GM19025 (cell line): Measurements from ENCODE around the gene IL17B.

Experiments used
- ATAC-seq: cut with Tn5 transposase; IDR thresholded peaks from one replicate; pipeline ENCODE4 v1.9.1; 2021; ENCODE audit warnings: mild to moderate bottlenecking, low read depth, moderate library complexity; ENCODE audit not compliant: unreplicated experiment

IL17B gene

DNA sequence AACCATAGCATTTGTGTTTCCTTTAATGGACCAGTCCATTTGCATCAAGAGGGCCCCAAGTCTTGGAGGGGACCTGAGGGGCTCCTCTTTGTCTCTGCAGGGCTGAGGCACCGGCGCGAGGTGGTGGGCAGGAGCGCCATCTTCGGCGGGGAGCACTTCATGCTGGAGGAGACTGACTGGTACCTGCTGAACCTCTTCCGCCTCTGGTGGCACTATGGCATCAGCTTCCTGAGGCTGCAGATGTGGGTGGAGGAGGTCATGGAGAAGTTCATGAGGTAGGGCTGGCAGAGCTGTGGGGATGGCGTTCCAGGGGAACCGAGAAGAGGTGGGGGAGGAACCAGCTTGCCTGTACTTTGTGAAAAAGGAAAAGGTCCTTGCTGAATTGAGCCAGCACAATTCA is 15.2 kb downstream of the IL17B start:
- ATAC-seq = no peak

DNA sequence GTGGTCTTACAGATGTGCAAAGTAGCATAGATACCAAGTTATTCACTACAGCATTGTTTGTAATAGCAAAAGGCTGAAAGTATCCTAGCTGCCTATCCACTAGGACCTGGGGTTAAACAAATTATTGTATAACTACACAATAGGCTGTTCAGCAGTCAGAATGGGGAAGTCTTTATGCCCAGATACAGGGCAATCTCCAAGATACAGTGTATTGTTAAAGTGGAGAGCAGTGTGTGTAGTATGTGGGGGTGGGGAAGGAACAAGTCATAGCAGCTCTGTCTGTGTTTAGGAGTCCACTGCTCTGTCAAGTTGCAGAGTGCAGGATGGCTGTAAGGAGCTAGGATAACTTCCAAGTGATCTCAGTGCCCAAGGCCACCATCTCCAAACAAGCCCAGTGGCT is 15.7 kb downstream of the IL17B start:
- ATAC-seq = no peak

DNA sequence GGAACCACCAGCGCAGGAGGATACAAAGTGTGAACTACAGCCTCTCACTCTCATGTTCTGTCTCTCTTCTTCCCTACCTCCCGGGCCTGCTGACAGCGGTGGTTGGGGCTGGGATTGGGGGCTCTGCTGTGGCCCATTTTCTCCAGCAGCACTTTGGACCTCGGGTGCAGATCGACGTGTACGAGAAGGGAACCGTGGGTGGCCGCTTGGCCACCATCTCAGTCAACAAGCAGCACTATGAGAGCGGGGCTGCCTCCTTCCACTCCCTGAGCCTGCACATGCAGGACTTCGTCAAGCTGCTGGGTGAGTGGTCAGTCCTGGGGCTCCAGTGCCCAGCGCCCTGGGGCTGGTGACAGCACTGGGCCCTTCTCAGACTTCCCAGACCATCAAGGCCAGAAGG is 16.6 kb downstream of the IL17B start:
- ATAC-seq = no peak

DNA sequence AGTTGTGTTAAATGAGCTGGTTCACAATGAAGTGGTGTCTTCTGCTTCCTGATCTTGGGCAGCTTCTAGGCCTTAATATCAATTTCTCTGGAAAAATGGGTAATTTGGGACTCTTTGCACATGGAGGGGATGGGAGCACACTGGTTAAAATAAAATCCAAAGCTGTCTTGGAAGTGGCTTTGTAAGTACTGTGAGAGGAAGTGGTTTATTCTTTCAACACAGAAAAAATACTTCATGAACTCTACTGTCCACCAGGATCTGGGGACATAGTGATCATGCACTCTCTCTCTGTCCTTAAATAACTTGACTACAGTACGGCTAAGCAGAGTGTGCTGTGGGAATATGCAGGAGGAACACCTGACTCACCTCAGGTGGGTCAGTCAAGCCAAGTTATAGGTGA is 18.8 kb downstream of the IL17B start:
- ATAC-seq = no peak

DNA sequence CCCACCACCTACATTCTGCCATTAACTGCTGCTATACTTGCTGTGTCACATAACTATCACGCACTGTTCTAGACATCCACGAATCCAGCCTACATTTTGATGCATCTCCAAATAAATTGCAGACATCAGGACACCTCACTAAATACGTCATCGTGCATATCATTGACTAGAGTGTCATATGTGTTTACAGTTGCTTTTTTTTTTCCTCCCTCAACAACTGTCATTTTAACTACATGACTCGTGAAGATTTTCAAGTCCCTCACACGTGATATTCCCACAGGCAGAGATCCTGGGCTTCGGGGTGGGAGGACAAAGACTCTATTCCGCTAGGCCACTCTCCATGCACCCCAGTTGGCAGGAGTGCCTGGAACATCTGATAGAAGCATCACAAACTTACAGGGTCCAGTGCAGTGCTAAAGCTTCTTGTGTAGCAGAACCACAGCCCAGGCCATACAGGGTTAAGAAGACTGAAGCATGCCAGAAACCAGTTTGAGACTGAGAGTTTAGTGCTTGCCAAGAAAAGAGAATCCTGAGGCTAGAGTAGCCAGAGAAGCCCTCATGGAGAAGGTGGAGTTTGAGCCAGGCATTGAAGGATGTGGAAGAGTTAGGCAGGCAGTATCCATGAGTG is 20.1 kb downstream of the IL17B start:
- no peak for ATAC-seq

DNA sequence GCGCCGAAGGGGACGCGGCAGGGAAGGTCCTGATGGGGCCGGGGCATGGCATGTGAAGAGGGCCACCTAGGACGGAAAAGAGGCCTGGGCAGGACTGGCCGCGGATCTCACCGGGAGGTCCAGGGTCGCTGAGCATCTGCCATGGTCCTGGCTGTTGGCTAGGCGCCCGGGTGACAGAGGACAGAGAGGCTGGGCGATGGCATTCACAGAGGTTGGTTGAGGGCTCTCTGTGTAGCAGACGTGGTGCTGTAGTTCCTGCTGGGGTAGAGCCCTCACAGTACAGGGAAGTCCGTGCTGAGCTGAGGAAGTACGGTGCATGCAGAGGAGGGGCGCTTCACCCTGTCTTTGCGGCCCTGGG is 20.8 kb downstream of the IL17B start:
- peak; percentile 1 for ATAC-seq

DNA sequence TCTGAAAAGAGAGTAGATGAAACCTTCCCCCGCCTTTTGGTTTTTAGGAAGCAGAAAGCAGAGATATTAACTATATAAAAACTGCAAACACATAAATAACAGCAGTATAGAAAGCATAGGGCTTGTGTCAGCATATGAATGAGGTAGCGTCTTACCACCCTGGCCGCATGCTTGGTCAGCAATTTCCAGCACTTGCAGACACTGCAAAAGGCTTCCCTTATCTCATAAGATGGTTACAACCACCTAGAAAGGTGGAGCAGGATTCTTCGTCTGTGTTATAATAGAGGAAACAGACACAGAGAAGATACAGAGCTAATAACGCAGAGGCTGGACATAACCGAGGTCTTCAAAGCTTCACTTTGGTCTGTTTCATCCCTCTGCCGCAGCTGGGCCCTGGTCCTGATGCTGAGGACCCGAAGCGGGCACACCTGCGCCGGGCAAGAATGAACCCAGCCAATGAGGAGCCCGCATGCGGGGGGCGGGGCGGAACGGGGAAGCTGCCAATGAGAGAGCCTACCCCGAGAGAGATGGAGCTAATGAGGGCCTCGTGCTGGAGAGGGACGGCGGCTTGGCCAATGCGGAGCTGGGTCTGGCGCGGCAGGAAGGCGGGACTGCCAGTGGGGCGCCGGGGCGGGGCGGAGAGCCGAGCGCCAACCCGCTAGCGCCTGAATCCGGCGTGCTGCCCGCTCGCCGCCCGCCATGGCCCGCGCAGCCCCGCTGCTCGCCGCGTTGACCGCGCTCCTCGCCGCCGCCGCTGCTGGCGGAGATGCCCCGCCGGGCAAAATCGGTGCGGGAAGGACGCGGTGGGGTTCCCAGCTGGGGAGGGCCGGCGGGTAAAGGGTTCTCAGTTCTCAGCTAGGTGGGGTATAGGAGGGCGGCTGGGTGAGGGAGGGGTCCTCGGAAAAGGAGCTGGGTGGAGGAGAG is 21.5 kb downstream of the IL17B start, which contains the start of gene PCYOX1L:
Gene PCYOX1L (plus strand): TSS at position 677 of the 924 bp plus-strand sequence. CDS start 23 bp downstream, at position 700.
- peak; percentile 99 for ATAC-seq

DNA sequence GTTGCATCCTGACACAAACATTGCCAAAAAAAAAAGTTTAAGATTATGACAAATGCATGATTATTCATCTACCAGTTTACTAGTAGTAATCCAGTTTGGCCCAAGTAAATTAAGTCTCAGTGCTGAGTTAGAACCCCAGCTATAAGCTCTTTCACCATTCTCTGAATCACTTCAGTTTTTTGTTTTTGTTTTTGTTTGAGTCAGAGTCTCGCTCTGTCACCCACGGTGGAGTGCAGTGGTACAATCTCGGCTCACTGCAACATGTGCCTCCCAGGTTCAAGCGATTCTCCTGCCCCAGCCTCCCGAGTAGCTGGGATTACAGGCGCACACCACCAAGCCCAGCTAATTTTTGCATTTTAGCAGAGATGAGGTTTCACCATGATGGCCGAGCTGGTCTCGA is 22.7 kb downstream of the IL17B start:
- ATAC-seq = no peak

DNA sequence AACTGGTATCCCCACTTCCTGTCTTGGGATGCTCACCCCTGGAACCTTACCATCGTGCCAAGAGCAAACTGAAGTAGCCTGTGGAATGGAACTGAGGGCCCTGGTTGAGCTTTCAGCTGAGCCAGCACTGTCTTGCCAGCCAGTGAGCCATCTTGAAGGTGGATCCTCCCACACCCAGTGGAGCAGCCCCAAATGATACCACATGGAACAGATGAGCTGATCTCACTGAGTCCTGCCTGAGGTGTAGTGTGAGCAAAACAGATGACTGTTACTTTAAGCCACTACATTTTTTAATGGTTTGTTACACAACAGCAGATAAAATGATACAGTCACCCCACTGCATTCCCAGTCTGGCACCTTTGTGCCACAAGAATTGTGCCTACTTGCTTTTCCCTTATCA is 23.4 kb downstream of the IL17B start:
- no peak for ATAC-seq

DNA sequence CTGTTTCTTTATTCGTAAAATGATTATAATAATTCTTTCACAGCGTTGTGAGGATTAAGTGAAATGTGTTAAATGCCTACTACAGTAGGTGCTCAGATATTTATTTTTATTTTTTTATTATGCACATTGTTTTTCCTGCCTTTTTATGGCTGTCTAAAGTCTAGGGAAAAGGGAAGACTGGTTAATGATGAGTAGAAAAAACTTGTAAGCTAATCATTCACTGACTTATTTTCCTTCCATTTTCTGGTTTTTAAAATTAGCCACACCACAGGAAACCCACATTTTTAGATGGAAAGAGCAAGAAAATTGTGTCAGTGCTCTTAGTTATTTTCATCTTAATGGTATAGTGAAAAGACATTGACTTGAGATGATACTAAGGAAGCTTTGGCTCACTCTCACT is 25.2 kb downstream of the IL17B start:
- no peak for ATAC-seq

DNA sequence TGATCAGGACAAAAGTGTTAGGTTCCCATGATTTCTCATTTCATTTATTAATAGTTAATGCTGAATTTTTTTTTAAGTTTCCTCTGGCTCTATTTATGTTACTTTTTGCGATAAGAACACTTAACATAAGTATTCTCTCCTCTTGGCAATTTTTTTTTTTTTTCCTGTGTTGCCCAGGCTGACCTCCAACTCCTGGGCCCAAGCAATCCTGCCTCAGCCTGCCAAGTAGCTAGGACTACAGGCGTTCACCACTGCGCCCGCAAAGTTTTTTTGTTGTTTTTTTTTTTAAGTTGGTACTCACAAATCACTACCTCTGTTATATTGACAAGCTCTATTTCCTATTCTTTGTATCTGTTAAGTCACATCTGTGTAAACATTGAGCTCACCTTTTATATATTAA is 26.9 kb downstream of the IL17B start:
- ATAC-seq = no peak

DNA sequence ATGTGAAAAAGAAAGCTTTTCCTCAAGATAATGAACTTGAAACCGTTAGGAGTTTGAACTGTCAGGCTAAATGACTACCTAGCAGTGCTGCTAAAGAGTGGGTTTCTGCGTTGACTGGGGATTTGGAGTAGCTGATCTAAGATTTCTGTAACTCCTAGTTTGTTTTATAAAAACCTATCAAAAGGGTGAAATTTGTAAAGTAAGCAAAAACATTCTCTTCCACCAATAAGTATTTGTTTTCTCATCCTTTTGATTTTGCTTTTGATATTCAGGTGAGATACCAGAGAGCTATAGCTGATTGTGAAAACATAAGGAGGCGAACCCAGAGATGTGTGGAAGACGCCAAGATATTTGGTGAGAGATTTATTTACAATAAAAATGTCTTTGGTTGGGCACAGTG is 29.7 kb downstream of the IL17B start:
- no peak for ATAC-seq

DNA sequence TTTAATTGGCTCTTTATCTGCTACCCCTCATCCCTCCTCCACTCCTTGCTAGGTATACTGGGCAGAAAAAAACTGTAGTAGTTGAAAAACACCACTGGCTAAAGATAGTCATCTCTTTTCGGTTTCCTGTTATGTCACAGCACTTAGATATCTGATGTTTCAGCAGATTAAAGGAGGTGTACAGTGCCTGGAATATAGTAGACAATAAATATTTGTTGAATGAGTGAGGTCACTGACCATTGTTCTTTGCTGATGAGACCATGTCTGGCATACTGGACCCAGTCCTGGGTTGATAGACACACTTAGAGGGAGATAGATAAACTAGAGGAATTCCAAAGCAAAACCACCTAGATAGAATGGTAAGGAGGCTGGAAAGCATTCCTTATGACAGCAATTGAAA is 30.6 kb downstream of the IL17B start:
- ATAC-seq = no peak

DNA sequence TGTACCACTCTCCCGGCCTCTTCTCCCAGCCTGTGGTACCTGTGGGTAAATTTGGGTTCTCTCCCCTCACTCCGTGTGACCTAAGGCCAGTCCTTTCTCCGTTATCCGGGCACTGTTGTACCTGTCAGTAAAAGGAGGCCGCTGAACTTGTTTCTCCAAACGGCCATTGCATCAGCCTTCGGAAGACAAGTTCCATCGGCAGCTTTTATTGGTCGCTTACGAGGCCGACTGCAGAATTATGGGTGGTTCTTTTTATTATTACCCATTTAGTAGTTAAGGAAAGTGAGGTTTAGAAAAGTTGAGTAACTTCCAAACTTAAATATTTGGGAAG is 33.2 kb downstream of the IL17B start:
- no peak for ATAC-seq

DNA sequence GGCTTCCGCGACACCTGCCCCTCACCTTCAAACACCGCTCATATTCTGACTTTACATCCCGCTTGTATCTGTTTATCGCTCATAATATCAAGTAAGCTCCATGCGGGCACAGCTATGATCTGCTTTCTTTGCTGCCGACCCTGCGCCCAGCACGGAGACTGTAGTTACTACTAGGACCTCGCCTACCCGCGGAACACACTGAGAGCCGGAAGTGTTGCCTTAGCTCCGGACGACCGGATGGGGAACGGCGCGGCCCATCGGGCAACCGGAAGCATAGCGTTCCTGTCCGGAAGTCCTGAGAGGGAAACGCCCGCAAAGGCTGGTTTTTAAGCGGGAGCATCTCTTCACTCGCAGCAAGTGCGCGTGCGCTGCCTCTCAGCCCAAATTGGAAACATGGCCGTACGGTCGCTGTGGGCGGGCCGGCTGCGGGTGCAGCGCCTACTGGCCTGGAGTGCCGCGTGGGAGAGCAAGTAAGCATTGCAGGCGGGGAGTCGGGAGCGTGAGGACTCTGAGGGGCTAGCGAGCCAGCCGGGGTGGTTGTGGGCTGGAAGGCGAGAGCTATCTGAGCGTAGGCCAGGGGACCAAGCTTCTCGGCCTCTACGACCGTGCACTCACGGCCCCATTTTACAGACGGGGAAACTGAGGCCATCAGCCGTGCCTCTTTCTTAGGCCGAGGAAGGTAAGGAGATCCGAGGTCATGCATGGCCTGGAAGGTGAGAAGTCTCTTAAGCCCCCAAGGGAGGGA is 33.8 kb downstream of the IL17B start, which contains the start of gene GRPEL2:
Gene GRPEL2 (plus strand): TSS at position 353 of the 745 bp plus-strand sequence. CDS start 41 bp downstream, at position 394.
- ATAC-seq = peak; percentile 94

DNA sequence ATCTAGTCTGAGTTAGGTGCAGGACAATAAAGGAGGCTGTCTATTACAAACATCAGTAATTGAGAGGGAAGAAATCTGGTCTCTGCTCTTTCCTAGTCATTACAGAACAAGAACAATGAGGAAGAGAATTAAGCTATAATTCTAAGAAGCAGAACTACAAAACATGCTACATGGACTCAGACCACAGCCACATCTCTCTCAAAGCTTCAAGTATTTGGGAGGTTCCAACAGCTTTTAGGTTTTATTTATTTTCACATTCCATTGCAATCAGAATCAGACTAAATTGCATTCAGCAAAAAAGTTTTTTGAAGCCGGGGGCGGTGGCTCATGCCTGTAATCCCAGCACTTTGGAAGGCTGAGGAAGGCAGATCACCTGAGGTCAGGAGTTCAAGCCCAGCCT is 34.9 kb downstream of the IL17B start:
- no peak for ATAC-seq

DNA sequence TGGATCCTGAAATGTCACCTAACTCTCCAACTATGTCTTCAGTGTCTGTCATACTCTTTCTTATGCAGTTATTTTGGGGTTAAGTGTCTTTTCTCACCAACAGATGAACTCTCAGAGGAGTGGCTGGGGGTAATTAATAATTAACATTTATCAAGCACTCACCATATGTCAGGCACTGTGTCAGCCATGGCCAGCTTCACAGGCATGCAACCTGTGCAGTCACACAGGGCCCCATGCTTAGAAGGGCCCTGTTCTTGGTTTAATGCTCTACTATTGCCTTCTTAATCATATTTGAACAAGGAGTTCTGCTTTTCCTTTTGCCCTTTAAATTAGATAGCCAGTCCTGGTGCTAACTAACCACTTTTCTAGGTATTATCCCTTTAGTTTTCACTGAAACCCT is 37.2 kb downstream of the IL17B start:
- no peak for ATAC-seq

DNA sequence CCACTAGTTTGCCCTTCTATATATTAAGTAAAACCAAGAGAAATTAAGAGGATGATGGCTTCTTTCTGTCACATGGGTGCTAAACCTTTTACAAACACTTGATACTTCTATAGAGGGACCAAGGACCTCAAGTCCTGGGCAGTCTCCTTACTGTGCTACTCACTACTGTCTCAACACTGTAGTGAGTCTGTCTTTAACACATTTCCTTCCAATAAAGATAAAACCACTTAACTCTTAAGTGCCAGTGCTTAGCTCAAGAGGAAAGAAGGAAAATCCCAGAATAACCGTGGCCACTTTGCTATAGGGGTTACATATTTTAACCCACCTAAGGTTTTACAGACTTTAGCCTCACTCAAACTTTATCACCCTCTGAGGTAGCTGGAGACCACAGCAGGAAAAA is 38.2 kb downstream of the IL17B start:
- no peak for ATAC-seq

DNA sequence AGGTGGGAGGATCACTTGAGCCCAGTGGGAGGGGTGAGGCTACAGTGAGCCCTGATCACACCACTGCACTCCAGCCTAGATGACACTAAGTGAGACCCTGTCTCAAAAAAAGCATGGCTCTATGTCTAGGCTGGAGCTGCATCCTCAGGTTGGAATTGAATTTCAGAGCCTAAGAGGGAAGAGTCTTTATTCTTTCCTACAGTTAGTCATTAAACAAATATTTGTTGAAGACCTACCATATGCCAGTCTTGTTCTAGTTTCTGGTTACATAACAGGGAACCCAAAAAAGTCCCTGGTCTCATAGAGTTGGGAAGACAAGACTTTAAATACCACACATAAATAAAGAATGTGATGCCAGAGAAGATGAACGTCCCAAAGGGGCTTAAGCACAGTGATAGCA is 40.7 kb downstream of the IL17B start:
- ATAC-seq = no peak

DNA sequence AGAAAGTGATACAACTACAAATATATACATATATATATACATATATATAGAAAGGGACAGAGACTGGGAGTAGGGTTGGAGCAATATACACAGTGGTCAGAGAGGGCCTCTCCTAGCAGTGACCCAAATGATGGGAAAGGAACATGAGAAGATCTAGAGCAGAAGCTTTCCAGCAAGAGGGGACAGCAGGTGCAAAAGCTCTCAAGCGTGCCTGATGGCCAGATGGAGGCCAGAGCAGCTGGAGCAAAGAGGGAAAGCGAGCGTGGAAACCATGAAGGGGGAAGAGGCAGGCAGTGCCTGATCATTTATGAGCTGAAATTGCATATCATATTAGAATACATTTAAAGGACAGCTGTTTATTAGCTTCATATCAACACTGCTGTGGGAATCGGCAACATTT is 41.4 kb downstream of the IL17B start:
- no peak for ATAC-seq

DNA sequence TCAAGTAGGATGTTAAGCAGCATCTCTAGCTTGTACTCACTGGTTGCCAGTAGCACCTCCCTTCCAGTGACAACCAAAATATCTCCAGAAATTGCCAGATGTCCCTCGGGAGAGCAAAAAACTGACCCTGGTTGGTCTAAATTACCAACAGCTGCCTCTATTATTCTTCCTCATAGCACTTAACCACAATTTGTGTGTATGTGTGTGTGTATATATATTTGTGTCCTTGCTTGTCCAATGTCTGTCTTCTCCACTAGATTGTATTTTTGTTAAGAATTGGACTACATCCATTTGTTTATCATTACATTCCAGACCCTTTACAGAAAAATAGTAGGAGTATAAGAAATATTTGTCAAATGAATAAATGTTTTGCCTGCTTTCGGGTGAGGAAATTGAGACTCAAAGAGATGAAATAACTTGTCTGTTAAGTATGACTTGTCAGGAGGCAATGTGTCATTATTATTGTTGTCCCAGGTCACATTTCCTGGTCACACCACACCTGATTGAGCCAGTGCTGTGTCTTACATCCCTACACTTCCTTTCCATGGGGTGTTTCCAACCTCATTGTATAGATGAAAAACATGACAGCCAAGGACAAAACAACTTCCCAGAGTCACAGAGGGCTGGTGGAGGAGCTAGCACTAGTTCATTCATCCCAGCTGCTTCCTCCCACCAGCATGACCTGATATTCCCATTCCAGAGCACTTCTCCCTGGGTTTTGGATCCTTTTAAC is 45.2 kb downstream of the IL17B start:
- no peak for ATAC-seq
